Thoracic aorta (tissue), 2 donors: Measurements from ENCODE around the gene RGS12. TPM values are rescaled to one million over a fixed set of nuclear protein-coding genes. Genes with fewer than 3 reads are reported as not detected.

Source experiments
- ATAC-seq: fragments of 150-250 bp; one replicate; pipeline ENCODE4 v1.8.0; 2017; ENCODE audit warnings: low read depth; ENCODE audit not compliant: insufficient number of reproducible peaks, low FRiP score
- DNase-seq: peaks from one replicate; pipeline ENCODE4 v3.0.0-alpha.2; 2020; ENCODE audit warnings: low spot score
- H3K27ac ChIP-seq, 2 donors: fragments of 200-600 bp; sonication (generic); 1 replicate in 1 of 2; 2 replicates in 1 of 2; pipeline ENCODE4 v1.5.1; 2016; ENCODE audit warnings: mild to moderate bottlenecking in 2 of 2, moderate library complexity in 2 of 2
- H3K27me3 ChIP-seq: fragments of 200-600 bp; sonication (generic); replicated peaks from 2 replicates; pipeline ENCODE4 v1.6.0; 2016; ENCODE audit warnings: mild to moderate bottlenecking; ENCODE audit not compliant: insufficient read depth
- H3K36me3 ChIP-seq: fragments of 200-600 bp; sonication (generic); one replicate; pipeline ENCODE4 v1.5.1; 2016
- H3K4me1 ChIP-seq, 2 donors: fragments of 200-600 bp; sonication (generic); 1 replicate in 1 of 2; 2 replicates in 1 of 2; pipeline versions ENCODE4 v1.5.1 to v1.6.0; 2016; ENCODE audit warnings: low read depth in 2 of 2, mild to moderate bottlenecking in 1 of 2; ENCODE audit not compliant: control insufficient read depth in 1 of 2
- H3K4me3 ChIP-seq: fragments of 200-600 bp; sonication (generic); 2 replicates; pipeline ENCODE4 v1.5.1; 2016; ENCODE audit warnings: mild to moderate bottlenecking
- H3K9me3 ChIP-seq: fragments of 200-600 bp; sonication (generic); 2 replicates; pipeline ENCODE4 v1.5.1; 2016
- total RNA-seq, 2 donors: library from RNA; depleted of rRNA; stranded (reverse); fragments of >200 nt; gene quantifications; one replicate each; pipeline versions ENCODE4 v1.1.0 to v1.2.3, GENCODE V29; 2016
- TF ChIP-seq, protein P1 (sequence below): fragments of 200-600 bp; sonication (generic); IDR thresholded peaks from one replicate; pipeline ENCODE4 v1.5.1; 2019; ENCODE audit warnings: antibody characterized with exemption

RGS12 gene
- total RNA-seq, 2 donors from 2014 or later, result 13.5 to 43.6 TPM

DNA sequence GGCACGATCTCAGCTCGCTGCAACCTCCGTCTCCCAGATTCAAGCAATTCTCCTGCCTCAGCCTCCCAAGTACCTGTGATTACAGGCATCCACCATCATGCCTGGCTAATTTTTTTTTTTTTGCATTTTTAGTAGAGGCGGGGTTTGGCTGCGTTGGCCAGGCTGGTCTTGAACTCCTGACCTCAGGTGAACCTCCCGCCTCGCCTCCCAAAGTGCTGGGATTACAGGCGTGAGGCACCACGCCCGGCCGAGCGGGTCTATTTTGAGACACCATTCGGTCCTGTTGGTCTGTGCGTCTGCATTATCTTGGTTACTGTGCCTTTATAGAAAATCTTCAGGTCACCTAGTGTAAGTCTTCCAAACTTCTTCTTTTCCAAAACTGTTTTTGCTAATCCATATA, 21.7 kb upstream of the RGS12 start:
- Histone ChIP-seq H3K27ac (no peak overlapping the region), H3K36me3 (no peaks in the 10 kb centered on the region), H3K9me3 (no peaks in the 10 kb centered on the region), H3K4me3 (no peak overlapping the region), H3K4me1 (peaks cover 0 to 13% of the 10 kb centered on the region in 2 donors), H3K27me3 (no peaks in the 10 kb centered on the region)
- DNase-seq (no peak), ATAC-seq (no peak)
- TF ChIP-seq, protein P1, sequence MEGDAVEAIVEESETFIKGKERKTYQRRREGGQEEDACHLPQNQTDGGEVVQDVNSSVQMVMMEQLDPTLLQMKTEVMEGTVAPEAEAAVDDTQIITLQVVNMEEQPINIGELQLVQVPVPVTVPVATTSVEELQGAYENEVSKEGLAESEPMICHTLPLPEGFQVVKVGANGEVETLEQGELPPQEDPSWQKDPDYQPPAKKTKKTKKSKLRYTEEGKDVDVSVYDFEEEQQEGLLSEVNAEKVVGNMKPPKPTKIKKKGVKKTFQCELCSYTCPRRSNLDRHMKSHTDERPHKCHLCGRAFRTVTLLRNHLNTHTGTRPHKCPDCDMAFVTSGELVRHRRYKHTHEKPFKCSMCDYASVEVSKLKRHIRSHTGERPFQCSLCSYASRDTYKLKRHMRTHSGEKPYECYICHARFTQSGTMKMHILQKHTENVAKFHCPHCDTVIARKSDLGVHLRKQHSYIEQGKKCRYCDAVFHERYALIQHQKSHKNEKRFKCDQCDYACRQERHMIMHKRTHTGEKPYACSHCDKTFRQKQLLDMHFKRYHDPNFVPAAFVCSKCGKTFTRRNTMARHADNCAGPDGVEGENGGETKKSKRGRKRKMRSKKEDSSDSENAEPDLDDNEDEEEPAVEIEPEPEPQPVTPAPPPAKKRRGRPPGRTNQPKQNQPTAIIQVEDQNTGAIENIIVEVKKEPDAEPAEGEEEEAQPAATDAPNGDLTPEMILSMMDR, result no peak

DNA sequence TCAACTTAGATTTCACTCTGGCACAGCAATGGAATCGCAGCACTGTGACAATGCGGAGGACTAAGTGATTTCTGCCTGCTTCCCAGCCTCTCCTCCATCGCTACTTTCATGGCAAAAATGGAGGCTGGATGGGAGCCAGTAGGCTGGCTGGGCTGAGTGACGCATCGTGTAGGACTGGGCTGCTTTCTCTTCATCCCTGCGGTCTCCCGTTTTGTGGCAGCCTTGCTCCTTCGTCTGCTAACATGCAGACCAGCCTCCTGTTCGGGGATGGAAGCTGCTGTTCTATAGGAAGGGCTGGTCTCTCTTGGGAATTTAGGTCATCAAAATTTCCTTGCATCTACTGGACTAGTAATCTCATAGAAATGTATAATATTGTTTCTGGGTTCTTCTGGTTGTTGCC, 15.8 kb upstream of the RGS12 start:
- no peak for ATAC-seq
- DNase-seq, result no peak
- Histone ChIP-seq H3K36me3 (no peaks in the 10 kb centered on the region), H3K9me3 (no peaks in the 10 kb centered on the region), H3K4me3 (peak overlapping the region; percentile 28), H3K27ac (no peak overlapping the region), H3K27me3 (no peaks in the 10 kb centered on the region), H3K4me1 (no peaks in the 10 kb centered on the region)
- TF ChIP-seq, protein P1, result no peak

DNA sequence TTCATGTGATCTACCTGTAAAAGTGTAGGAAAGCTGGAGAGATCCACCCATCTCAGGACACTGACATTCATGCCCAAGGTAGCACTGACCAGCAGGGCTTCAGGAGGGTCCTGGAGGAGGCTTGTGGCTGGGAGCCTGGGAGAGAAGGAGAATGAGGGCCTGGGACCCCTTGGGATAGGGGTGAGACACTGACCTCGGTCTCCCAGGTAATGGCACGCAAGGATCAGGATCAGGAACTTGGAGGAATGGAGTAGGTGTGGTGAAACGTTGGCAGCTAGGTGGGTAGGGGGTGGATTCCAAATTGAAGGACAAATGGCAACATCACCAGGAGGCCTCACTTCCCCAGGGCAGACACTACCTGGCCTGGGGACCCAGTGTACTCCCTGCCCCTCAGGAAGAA, 12.4 kb upstream of the RGS12 start:
- DNase-seq (no peak), ATAC-seq (no peak)
- H3K9me3 ChIP-seq, result no peaks in the 10 kb centered on the region
- TF ChIP-seq, protein P1, result no peak
- H3K27ac ChIP-seq, result no peak overlapping the region
- peaks cover 0 to 1% of the 10 kb centered on the region in 2 donors for H3K4me1 ChIP-seq
- H3K27me3 ChIP-seq, result no peaks in the 10 kb centered on the region
- no peak overlapping the region for H3K4me3 ChIP-seq
- H3K36me3 ChIP-seq, result no peaks in the 10 kb centered on the region

DNA sequence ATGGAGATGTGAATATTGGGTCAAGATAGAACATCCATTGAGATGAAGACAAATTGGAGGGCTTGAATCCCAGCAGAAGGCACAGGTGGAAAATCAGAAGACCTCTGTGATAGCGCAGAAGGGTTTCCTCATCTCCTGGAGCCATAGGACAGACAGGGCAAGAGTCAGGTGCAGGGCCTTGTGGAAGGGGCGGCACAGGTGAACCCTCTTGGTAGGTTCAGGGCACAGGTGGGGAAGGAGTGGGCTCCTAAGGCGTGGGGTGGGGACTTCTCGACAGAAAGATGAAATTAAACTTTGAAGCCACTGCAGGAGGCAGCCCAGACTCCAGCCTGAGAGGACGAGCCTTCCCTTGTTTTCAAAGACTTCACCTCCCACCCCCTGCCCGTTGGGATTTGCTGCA, 9.3 kb upstream of the RGS12 start:
- Histone ChIP-seq H3K4me1 (peaks cover 0 to 7% of the 10 kb centered on the region in 2 donors), H3K27me3 (peaks cover 5% of the 10 kb centered on the region), H3K4me3 (no peak overlapping the region), H3K36me3 (no peaks in the 10 kb centered on the region), H3K27ac (no peak overlapping the region), H3K9me3 (no peaks in the 10 kb centered on the region)
- TF ChIP-seq, protein P1, result no peak
- no peak for ATAC-seq
- no peak for DNase-seq

DNA sequence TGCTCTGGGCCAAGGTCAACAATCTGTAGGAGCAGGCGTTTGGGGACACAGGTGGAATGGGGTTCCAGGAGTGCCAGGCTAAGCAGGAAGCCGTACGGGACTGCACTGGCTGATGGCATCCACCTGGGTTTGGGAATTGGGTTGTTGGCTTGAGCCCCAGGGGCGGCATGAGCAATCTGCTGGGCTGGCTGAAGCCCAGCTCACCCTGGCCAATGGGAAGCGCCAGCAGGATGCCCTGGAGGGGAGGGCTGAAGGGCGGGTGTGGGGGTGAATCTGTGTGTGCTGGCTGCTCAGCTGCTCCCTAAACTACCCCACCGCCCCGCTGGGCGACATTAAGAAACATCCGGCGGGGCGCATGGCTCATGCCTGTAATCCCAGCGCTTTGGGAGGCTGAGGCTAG, 8.9 kb upstream of the RGS12 start:
- Histone ChIP-seq H3K36me3 (no peaks in the 10 kb centered on the region), H3K9me3 (no peaks in the 10 kb centered on the region), H3K4me3 (no peak overlapping the region), H3K4me1 (peaks cover 0 to 7% of the 10 kb centered on the region in 2 donors), H3K27ac (no peak overlapping the region), H3K27me3 (peaks cover 5% of the 10 kb centered on the region)
- DNase-seq (no peak), ATAC-seq (no peak)
- TF ChIP-seq, protein P1, result no peak
